ENCODE measurements around the gene CAPG. TPM values are rescaled to one million over a fixed set of nuclear protein-coding genes. Genes with fewer than 3 reads are reported as not detected.

The CAPG gene, protein sequence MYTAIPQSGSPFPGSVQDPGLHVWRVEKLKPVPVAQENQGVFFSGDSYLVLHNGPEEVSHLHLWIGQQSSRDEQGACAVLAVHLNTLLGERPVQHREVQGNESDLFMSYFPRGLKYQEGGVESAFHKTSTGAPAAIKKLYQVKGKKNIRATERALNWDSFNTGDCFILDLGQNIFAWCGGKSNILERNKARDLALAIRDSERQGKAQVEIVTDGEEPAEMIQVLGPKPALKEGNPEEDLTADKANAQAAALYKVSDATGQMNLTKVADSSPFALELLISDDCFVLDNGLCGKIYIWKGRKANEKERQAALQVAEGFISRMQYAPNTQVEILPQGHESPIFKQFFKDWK
- total RNA-seq: 229 and 248 TPM in 2 replicates

DNA sequence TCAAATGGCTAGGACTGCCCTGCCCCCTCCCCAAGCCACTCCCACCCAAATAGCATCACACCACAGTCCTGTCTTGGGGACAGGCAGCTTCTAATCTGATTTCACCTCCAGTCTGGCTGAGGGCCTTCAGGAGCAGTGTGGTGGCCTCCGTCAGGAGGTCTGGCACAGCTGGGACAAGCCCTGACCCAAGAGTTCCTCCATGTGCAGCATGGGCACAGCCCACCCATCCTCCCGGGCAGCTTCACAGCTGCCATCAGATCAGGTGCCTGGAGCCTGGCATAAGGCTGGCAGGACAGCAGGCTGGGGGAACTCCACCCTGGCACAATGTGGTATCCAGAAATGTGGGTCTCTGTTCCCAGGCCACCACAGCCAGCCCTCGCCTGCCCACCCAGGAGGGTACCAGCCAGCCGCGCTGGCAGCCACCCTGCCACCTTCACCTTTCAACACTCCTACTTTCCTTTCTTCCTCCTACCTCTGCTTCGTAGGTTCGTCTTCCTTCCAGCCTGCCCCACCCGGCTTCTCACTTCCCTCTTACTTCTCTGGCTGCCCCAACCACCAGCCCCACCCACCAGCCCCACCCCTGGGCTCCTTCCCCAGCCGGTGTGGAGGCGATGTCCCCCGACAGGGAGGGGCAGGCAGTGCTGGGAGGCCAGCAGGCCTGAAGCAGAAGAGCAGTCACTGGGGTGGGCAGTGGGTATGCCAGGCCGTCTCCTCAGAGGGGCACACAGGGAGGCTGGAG, at the start of gene CAPG:
Gene CAPG, minus strand, starts transcription at position 522 of the 739 bp plus-strand sequence. CDS start 8,221 bp downstream, outside the sequence.

DNA sequence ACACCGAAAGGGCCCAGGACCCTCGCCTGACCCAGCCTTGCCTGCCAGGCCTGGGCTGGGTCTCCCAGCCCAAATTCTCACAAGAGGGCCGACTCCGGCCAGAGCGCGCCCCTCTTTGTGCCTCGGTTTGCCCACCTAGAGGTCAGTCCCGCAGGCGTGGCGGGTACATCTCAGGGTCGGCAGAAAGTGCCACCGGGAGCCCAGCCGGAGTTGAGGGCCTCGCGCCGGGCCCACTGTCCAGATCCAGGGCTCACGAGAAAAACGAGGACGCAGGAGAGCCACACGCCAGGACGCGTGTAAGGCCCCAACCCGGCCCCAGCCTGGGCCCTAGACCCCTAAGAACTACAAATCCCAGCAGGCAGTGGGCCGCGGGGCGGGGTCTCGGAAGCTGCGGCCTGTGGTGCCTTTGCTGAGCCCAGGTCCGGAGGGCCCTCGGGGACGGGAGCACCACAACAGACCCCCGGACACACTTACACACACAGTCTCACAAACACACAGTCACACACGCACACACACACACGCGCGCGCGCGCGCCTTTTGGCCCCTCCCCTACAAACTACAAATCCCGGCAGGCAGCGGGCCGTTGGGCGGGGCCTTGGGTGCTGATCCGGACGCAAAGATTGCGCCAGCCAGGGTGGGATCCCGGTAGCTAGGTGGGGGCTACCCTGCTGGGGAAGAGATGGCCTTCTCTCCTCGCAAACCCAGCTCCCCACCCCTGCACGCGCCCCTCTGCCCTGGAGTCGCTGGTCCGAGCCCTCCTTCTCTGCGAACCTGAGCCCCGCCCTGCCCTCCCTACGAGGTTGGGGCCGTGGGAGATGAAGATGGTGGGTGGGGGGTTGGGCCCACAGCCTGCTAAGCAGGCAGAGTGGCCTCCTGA, 8.2 kb upstream of the CAPG start, which contains the start of gene SH2D6:
Gene SH2D6, plus strand, starts transcription at position 583 of the 877 bp plus-strand sequence. CDS start 10,752 bp downstream, outside the sequence.

DNA sequence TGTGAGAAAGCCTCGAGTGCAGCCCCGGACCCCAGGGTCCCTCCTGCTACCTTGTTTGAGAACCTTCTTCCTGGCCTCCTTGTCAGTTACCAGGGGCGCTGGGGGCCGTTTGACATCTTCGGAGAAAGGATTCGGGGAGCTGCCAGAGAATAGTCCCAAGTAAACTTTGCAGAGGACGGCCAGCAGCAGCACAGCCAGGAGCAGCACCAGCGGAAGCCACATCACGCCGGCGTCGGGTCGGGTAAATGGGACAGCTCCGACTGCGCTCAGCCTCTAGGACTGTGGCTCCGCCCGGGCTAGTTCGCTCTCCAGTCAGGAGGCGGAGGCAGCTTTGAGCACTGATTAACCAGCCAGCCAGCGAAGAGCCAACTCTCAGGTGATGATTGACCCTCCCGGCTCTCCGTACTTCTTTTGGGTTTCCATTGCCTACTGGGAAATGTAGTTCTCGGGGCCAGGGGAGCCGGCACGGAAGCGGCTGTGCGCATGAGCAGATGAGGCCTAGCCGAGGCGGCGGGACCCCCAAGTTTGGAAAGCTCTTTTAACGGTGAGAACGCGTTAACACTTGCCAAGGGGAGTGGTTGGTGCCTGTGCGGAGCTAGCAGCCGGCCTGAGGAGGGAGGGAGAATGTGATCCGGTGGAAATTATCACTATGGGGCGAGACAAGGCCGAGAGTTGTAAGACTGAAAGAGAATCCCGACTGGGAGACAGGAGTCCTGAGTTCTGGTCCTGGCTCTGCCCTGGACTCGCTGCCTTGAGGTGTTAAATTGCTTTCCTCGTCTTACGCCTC, 55.7 kb downstream of the CAPG start, which contains the start of the genes ELMOD3 and RETSAT:
Gene ELMOD3, plus strand, starts transcription at position 484 of the 787 bp plus-strand sequence. CDS start 2,430 bp downstream, outside the sequence.
Gene RETSAT, minus strand, starts transcription at position 243 of the 787 bp plus-strand sequence. Its CDS starts 21 bp downstream, at position 222.

Other genes starting within 250 kb of the CAPG start
- 92.8 and 112 TPM in 2 replicates for gene TGOLN2, start 82.4 kb downstream of the CAPG start, total RNA-seq
- gene RETSAT, start 55.8 kb downstream of the CAPG start, total RNA-seq: 59.0 and 77.0 TPM in 2 replicates
- 13.8 and 27.4 TPM in 2 replicates for gene ELMOD3, start 55.6 kb downstream of the CAPG start, total RNA-seq
- gene SH2D6, start 8.3 kb upstream of the CAPG start, total RNA-seq: not detected in 2 replicates
- gene MAT2A, start 128.8 kb upstream of the CAPG start, total RNA-seq: 59.4 and 67.5 TPM in 2 replicates
- 62.0 and 91.3 TPM in 2 replicates for gene GGCX, start 151.1 kb upstream of the CAPG start, total RNA-seq
- gene VAMP8, start 167.2 kb upstream of the CAPG start, total RNA-seq: not detected in 2 replicates
- 89.7 and 102 TPM in 2 replicates for gene VAMP5, start 174.1 kb upstream of the CAPG start, total RNA-seq
- 218 and 231 TPM in 2 replicates for gene RNF181, start 185.4 kb upstream of the CAPG start, total RNA-seq
- gene TMEM150A, start 192.3 kb upstream of the CAPG start, total RNA-seq: 5.8 and 11.0 TPM in 2 replicates
- gene C2orf68, start 201.7 kb upstream of the CAPG start, total RNA-seq: 8.0 and 11.8 TPM in 2 replicates
- gene USP39, start 205.8 kb upstream of the CAPG start, total RNA-seq: 46.4 and 81.5 TPM in 2 replicates

Measured in myometrial cell (primary cell).